ENCODE data around the gene SLC2A8.

Gene SLC2A8

GRCh38 chr9:127448112-127448805 is 51.3 kb downstream of the SLC2A8 start:
- Histone ChIP-seq H3K36me3 (ENCODE audit: control insufficient read depth, insufficient read depth, low read length) (peaks cover 43% of the 10 kb centered on the region), H3K27me3 (replicated peaks; ENCODE audit: control insufficient read depth, insufficient read depth, low read length) (no peaks in the 10 kb centered on the region), H3K4me3 (replicated peaks; ENCODE audit: low read depth, low read length) (peak overlapping the region; percentile 95)
- TF ChIP-seq, protein P1, sequence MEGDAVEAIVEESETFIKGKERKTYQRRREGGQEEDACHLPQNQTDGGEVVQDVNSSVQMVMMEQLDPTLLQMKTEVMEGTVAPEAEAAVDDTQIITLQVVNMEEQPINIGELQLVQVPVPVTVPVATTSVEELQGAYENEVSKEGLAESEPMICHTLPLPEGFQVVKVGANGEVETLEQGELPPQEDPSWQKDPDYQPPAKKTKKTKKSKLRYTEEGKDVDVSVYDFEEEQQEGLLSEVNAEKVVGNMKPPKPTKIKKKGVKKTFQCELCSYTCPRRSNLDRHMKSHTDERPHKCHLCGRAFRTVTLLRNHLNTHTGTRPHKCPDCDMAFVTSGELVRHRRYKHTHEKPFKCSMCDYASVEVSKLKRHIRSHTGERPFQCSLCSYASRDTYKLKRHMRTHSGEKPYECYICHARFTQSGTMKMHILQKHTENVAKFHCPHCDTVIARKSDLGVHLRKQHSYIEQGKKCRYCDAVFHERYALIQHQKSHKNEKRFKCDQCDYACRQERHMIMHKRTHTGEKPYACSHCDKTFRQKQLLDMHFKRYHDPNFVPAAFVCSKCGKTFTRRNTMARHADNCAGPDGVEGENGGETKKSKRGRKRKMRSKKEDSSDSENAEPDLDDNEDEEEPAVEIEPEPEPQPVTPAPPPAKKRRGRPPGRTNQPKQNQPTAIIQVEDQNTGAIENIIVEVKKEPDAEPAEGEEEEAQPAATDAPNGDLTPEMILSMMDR (IDR thresholded peaks at IDR 0.05; ENCODE audit: insufficient read depth, low read length, poor library complexity, severe bottlenecking) = no peak
- DNase-seq (ENCODE audit: extremely low read depth, insufficient read length) = no peak

DNA sequence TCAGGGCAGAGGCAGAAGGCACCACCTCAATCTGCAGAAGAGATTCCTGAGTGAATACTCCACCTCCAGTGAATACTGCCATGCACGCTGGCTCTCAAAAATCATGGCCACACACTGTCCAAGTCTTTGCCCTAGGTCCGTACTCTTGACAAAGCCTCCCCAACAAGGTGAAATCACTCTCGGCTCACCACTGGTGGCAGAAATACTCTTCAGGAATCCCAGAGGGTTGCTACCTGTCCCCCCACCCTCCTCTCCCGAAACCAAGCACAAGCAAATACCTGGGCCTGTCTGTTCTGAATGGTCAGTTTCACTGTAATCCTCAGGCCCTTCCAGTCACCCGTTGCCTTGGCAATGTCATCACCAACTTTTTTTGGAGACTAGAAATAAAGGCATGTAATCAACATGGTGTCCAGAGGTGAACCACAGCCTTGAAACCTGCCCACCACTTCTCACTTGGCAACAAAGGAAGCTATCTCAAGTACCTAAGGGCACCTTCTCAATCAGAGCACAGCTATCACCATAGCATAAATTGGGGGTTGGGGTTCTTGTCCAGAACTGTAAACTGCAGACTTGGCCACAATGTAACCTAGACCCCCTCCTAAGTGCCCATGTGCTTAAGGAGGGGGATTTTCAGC is 52.5 kb downstream of the SLC2A8 start:
- TF ChIP-seq, protein P1 (IDR thresholded peaks at IDR 0.05; ENCODE audit: insufficient read depth, low read length, poor library complexity, severe bottlenecking) = no peak
- H3K36me3 ChIP-seq (ENCODE audit: control insufficient read depth, insufficient read depth, low read length) = peaks cover 38% of the 10 kb centered on the region
- peak overlapping the region; percentile 95 for H3K4me3 ChIP-seq (replicated peaks; ENCODE audit: low read depth, low read length)
- DNase-seq (ENCODE audit: extremely low read depth, insufficient read length) = no peak
- no peaks in the 10 kb centered on the region for H3K27me3 ChIP-seq (replicated peaks; ENCODE audit: control insufficient read depth, insufficient read depth, low read length)

DNA sequence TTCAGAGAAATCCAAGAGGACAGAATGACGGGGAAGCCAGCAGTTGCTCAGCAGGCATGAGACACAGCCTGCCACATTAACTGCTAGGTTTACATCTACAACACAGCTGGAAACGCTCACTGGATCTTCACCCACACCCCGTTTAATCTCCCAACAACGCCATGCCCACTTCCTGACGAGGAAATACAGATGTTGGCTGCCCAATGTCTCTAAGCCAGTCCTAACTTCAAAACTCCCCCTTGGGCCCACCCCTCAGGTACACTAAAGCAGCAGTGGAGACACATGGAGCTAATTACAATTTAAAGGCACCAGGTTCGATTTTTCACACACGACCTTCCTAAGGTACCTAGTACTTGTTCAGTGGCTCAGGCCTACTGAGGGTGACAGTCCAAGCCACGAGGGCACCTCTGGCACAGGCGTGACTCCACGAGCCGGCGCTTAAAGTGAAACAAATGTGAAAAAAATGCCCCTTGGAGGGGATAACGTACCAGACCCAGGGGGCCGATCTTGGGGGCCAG is 53.3 kb downstream of the SLC2A8 start:
- TF ChIP-seq, protein P1 (IDR thresholded peaks at IDR 0.05; ENCODE audit: insufficient read depth, low read length, poor library complexity, severe bottlenecking) = no peak
- DNase-seq (ENCODE audit: extremely low read depth, insufficient read length) = no peak
- H3K4me3 ChIP-seq (replicated peaks; ENCODE audit: low read depth, low read length) = peak overlapping the region; percentile 95
- no peaks in the 10 kb centered on the region for H3K27me3 ChIP-seq (replicated peaks; ENCODE audit: control insufficient read depth, insufficient read depth, low read length)
- peaks cover 30% of the 10 kb centered on the region for H3K36me3 ChIP-seq (ENCODE audit: control insufficient read depth, insufficient read depth, low read length)

DNA sequence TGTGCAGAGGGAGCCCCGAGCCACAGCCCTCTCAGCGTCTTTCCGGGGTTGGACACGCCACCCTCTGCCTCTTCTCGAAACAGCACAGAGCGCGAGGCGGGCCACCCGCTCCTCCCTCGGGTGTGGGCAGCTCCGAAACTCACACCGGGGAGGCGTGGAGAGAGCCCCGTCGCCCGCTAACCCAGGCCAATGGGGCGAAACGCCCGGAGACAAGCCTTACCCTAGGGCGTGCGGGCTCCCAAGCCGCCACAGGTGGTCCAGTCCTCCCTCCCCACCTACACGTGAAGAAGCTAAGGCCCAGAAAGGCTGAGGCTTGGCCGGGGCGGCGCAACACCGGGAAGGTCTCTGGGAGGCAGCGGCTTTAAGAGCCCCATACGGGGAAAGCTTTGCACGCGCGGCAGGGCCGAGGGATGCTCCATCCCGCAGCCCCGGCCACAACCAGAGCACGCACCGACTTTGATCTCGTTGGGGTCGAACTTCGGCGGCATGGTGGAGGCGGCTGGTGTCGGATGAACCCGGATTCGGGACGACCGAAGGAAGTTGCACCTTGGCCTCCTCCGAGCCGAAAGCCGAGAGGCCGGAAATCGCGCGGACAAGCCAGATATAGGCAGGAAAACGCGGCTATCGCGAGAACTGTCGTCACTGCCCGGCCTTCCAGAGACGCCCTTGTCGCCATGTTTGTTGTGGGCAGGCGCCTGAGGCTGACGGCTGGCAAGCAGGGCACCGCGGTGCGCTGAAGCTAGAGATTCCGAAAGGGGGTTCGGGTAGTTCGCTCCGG is 54.0 kb downstream of the SLC2A8 start, which contains the start of the genes LRSAM1 and RPL12:
Gene LRSAM1 (plus strand): TSS at position 681 of the 778 bp plus-strand sequence. CDS start 3,018 bp downstream, outside the sequence.
Gene RPL12 (minus strand): TSS at position 577 of the 778 bp plus-strand sequence. CDS start 89 bp downstream, at position 488.
- H3K4me3 ChIP-seq (replicated peaks; ENCODE audit: low read depth, low read length) = peak within 1 kb of the TSS; percentile 95
- no peaks in the 10 kb centered on the region for H3K27me3 ChIP-seq (replicated peaks; ENCODE audit: control insufficient read depth, insufficient read depth, low read length)
- H3K36me3 ChIP-seq (ENCODE audit: control insufficient read depth, insufficient read depth, low read length) = peaks cover 28% of the 10 kb centered on the region
- TF ChIP-seq, protein P1 (IDR thresholded peaks at IDR 0.05; ENCODE audit: insufficient read depth, low read length, poor library complexity, severe bottlenecking) = no peak
- peak; percentile 93 for DNase-seq (ENCODE audit: extremely low read depth, insufficient read length)

- DNase-seq (ENCODE audit: extremely low read depth, insufficient read length) = no peak
- no peaks in the 10 kb centered on the region for H3K27me3 ChIP-seq (replicated peaks; ENCODE audit: control insufficient read depth, insufficient read depth, low read length)
- H3K4me3 ChIP-seq (replicated peaks; ENCODE audit: low read depth, low read length) = peak overlapping the region; percentile 95
- TF ChIP-seq, protein P1 (IDR thresholded peaks at IDR 0.05; ENCODE audit: insufficient read depth, low read length, poor library complexity, severe bottlenecking) = no peak
- H3K36me3 ChIP-seq (ENCODE audit: control insufficient read depth, insufficient read depth, low read length) = peaks cover 25% of the 10 kb centered on the region
Measured at GRCh38 chr9:127451608-127451857, 54.6 kb downstream of the SLC2A8 start.
